Fibroblast of skin of left biceps (primary cell): ENCODE measurements around the gene PLA1A.
A peak's percentile ranks its signal among the peaks of the same experiment; 100 is the strongest.
"Not testable (repeated sequence)": the region's sequence is repeated elsewhere in the genome, so short reads cannot be mapped to it uniquely, and the experiment has no call there.

Experiments used
- DNase-seq, 2 experiments: peaks; one replicate each; pipeline ENCODE4 v3.0.0-alpha.2; 2013; ENCODE audit warnings: low read depth in 2 of 2

The PLA1A gene

DNA sequence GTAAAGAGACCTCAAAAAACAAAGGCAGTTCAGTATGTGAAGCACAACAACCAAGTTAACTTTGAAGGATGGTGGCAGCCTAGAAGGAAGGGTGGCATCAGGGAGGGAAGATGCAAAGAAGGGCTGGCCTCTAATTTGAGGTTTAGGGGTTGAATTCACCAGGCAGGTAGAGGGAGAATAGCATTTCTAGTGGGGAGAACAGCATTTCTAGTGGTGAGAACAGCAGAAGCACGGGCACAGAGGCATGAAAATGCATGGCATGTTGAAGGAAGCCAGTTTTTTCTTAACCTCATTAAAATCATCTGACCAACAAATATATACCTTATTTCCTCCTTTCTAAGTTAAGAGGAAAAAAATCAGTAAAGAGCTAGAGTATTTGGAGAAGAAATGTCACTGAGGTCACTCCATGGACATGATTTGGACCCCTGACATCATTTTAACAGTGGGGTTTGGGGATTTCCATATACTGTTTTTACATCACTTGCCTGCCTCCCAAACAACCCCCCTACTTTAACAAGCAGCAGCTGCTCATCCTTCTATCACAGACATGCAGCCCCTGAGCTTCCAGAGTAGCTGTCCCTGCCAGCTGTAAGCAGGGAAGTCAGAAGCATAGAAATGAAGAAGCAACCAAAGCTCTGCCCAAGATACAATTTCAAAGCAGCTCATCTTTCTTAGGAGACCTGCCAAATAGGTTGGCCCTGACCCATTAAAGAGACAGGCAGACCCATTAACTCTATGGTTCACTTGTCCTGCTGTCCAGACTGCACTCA lies 65.1 kb downstream of the PLA1A start:
- no peak for DNase-seq

DNA sequence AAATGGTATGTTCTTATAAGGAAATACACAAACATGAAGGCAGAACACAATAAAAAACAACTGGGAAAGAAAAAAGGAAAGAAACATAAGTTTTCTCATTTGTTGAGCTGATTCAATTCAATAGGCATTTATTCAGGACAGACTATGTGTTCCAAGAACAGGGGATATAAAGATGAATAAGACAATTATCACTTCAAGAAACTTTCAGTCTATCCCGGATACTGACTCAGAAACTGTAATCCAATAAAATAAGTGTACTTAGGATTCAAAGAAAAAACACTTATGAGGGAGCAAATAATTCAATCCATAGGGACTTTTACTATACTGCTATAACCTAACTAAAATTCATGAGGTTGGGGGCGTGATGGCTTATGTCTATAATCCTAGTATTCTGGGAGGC lies 66.2 kb downstream of the PLA1A start:
- DNase-seq: no peak

- DNase-seq: no peak
Observed at GRCh38 chr3:119664370-119664769, 66.7 kb downstream of the PLA1A start.

DNA sequence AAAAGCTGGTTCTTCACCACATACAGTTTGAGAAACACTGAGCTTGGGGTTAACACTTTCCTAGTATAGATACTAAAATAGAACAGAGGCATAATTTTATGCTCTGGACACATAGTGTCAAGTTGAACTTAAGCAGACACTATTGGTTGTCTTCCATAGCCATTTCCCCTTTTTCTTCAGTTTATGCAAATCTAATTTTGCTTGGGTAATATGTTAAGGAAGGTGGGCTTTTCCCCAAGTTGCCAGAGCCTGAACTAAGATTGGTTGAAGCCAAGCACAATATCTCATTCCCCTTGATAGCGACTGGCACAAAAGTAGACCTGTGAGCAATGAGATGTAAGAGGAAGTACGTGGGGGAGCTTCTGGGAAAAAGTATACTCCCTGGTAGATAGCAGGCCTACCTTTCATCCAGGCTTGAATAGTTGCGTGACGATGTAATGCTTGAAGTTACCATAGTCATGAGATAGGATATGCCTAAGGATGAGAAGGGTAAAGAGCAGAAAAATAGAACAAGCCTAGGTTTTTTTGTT lies 67.2 kb downstream of the PLA1A start:
- no peak for DNase-seq

DNA sequence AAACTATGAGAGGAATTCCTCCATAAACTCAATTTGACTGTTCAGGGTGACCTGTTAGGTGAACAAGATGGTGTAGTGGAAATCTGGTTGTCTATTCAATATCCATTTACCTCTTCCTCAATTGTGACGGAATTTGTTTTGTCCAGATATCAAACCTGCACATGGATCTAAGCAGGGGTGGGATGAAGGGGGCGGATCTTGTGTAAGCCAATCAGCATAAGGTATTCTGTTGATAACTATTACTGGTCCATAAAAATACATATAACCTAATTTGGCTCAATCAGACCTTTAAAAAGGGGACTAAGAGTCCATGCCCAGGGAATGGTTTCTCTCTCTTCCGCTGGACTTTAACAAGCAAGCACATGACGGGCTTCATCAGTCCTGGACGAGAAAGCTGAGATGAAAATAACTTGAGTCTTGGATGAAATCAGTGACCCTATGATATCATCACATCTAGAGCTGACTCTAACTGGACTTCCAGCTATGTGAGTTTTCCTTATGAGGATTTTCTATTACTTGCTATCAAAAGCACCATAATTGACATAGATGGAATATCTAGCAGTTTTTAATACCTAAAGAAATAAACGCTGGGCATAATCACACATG lies 68.4 kb downstream of the PLA1A start:
- no peak for DNase-seq

DNA sequence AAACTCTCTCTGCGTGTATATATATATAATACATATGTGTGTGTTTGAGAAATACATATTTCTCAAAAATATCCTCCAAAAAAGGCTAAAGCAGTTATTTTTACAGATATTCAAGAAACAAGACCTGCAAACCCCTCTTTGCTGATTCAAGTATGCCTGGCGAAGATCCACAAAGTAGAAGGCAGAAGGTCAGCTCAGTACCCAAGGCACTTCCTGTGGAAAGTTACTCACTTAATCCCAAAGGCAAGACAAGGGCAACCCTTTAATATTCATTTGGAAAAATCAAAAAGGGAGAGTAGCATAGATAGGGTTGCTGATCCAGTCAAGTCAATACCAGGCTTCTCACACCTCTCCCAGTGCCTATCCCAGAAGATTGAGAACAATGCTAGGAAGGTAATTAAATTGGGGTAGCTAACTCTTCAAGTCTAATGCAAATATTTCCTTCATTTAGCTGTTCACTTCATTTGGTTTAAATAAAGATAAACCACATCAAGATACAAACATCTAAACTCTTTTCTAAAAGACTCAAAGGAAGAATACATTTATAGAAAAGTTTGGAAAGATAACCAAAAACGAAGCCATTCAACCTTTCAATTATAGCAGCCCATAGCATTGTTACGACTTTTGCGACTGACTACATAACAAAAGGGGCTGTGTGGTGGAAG lies 72.4 kb downstream of the PLA1A start:
- no peak for DNase-seq

- DNase-seq: no peak
Observed at GRCh38 chr3:119672776-119673175, 75.1 kb downstream of the PLA1A start.

- DNase-seq: no peak
Observed at GRCh38 chr3:119673875-119674274, 76.2 kb downstream of the PLA1A start.

- DNase-seq: no peak
Observed at GRCh38 chr3:119675188-119675874, 77.6 kb downstream of the PLA1A start.

DNA sequence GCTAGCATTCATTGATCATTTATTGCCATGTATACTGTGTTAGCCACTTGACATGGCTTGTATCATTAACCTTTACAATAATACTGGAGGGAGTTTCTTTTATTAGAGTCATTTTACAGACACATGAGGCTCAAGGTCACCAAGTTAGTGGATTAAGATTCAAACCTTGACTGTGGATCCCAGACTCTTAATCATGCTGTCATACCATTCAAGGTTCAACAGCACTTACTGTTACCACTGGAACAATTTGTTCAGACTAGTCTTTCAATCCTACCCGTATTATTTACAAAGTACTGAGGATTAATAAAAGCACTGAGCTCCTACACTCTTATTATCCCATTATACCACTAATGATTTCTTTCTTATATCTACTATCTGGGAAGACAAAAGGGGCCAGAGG lies 78.3 kb downstream of the PLA1A start:
- no peak for DNase-seq

DNA sequence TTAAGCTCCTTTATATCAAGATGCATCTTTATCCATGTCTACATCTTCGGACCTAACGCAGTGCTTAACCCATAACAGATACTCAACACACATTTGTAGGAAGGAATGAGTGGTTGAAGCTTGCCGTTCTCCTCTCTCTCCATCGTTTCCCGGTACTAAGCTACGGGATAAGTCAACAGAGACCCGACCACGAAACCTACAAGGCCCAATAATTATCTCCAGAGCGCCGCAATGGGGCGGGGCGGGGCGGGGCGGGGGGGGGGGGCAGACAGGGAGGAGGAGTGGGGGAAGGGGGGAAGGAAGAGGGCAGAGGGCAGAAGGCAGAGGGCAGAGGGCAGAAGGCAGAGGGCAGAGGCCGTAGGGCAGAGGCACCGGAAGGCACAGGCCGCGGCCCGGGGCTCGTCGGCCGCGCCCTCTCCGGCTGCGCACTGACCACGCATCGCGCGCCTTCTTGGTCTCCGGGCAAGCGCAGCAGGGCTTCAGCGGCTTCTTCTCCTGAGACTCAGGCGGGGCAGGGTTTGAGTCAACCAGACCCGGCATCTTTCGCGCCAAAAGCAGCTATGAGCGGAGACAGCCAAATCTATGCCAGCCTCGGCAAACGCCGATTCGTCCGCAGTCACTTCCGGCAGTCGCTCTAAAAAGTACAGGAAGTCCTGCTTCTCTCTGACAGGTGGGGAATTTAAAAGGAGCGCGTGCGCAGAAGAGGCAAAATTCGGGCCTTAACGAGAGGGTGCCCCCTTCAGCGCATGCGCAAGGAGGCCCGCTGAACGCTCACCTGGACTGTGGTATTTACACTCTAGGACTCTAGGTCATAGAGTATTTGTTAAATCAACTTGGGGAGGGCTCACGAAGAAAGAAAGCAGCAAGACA lies 79.3 kb downstream of the PLA1A start, which contains the start of gene COX17:
COX17 (minus strand) TSS at position 636 of the 870 bp plus-strand sequence; CDS start at position 540, 96 bp downstream.
- peak; percentile 87 to 88 for DNase-seq

GRCh38 chr3:119677641-119677934 lies 79.9 kb downstream of the PLA1A start:
- no peak for DNase-seq

GRCh38 chr3:119678209-119678608 lies 80.5 kb downstream of the PLA1A start:
- not testable (repeated sequence) for DNase-seq
